Activated CD4-positive, alpha-beta T cell treated with anti-CD3 and anti-CD28 coated beads, Interleukin-2, amount 50 U/mL, for 4 hours (primary cell): ENCODE measurements around the gene ANKS1B.
"Not testable (repeated sequence)": the region's sequence is repeated elsewhere in the genome, so short reads cannot be mapped to it uniquely, and the experiment has no call there.

Experiments
- DNase-seq, 2 experiments: peaks; one replicate each; pipeline ENCODE4 v3.0.0-alpha.2; 2020

The ANKS1B gene

GRCh38 chr12:98786653-98787052, 1198.1 kb downstream of the ANKS1B start:
- DNase-seq = no peak

DNA sequence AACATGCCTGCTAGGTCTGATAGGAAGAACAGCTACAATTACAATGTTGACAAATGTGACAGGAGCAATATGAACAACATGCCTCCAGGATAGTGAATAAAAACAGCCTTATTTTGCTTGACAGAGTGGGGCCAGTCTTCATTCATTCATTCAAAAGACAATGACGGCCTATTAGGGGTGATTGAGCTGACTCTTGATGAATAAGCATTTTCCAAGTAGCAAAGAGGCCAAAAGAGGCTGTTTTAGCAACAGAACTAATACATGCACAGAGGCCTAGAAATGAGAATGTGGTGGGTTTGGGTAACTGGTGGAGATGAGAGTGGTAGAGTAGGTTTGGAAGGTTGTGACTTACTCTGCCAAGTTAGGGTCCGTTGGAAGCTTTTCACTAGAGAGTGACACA, 1201.3 kb downstream of the ANKS1B start:
- DNase-seq = no peak

- DNase-seq = no peak
These were observed 1204.5 kb downstream of the ANKS1B start for GRCh38 chr12:98780261-98780660.

GRCh38 chr12:98772818-98773217, 1211.9 kb downstream of the ANKS1B start:
- DNase-seq = no peak

DNA sequence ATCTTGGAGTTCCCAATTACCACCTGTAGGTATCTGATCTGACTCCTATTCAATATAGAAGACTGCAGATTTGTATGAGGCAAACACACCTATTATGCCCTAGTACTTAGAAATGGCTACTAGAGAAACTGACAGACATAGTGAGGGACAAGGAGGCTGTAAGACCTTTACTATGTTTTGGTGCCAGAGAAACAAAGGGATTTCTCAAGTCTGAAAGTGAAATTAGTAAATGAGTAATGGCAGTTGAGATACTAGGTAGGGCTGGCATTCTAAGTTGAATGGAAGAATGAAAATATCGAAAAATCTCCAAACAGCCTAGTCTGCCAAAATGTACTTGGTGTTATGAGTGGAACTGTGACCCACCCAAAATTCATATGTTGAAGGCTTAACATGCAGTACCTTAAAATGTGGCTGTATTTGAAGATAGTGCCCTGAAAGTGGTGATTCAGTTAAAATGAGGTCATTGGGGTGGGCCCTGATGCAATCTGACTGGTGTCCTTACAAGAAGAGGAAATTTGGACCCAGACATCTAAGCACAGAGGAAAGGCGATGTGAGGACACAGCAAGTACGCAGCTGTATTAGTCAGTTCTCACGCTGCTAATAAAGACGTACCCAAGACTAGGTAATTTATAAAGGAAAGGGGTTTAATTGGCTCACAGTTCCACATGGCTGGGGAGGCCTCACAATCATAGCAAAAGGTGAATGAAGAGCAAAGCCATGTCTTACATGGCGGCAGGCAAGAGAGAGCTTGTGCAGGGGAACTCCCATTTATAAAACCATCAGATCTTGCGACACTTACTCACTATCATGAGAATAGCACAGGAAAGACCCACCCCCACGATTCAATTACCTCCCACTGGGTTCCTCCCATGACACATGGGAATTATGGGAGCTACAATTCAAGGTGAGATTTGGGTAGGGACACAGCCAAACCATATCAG, 1212.7 kb downstream of the ANKS1B start:
- DNase-seq = no peak

GRCh38 chr12:98770230-98770629, 1214.5 kb downstream of the ANKS1B start:
- DNase-seq = no peak

DNA sequence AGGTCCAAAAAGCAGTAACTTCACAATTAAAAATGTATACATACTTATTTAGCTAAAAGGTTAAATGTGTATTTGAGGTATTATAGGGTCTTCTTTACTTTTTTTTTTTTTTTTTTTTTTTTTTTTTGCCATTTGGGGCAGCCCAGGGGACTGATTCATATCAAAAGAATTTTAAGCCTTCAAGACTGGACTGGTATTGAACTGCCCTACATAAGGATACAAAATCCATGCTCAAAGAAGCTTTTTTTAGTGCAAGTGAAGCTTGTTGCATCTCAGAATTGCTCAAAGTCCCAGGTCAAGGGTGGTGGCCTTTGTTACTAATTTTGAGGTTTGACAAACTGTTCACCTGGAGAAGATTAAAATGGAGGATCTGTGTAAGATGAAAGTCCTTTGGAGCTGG, 1215.7 kb downstream of the ANKS1B start:
- DNase-seq = no peak

DNA sequence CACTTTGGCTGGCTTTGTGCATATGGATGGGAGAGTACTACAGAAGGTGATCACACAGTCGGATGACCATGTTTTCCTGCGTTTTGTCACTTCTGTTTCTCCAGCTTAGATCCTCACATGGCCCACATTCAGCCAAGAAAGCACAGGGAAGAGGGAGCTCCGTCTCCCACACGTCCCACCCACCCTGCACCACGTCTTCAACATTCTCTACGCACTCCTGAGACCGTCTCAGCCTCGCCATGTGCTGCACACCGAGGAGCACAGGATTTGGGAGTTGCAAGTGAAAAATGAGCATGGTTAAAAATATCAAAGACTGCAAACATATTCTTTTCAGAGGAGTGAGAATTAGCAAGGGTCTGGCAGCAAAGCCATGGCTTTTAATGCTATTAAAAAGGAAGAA, 1217.5 kb downstream of the ANKS1B start:
- no peak for DNase-seq

- DNase-seq = no peak
These were observed 1221.1 kb downstream of the ANKS1B start for GRCh38 chr12:98763656-98764055.

- no peak for DNase-seq
These were observed 1226.4 kb downstream of the ANKS1B start for GRCh38 chr12:98758331-98758730.

DNA sequence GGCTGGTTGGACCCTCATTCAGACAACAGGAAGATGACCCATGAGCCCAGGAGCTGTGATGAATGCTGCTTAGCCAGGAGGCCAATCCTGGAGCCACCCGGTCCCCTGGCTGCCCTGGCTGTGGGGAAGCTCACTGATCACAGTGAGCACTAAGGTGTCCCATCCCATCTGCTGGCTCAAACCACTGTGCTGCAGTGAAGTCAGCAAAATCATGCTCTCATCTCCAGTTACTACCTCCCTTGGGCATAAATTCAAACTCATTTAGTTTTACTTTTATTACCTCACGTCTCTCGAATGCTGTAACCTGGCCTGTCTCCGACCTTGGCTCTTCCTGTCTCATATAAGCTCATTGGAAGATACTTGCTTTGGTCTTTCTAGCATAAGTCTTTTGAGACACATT, 1227.3 kb downstream of the ANKS1B start:
- no peak for DNase-seq

DNA sequence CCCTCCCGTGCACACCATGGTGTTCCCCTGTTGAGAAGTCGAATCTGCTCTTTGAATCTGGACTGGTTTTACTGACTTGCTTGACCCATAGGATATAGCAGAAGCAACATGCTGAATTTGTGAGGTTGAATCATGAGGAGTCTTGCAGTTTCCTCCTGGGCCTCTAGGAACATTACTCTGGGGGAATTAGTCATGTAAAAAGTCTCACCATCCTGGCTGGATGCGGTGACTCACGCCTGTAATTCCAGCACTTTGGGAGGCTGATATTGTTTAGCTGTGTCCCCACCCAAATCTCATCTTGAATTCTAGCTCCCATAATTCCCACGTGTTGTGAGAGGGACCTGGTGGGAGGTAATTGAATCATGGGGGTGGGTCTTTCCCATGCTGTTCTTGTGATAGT, 1228.9 kb downstream of the ANKS1B start:
- DNase-seq = not testable (repeated sequence)

DNA sequence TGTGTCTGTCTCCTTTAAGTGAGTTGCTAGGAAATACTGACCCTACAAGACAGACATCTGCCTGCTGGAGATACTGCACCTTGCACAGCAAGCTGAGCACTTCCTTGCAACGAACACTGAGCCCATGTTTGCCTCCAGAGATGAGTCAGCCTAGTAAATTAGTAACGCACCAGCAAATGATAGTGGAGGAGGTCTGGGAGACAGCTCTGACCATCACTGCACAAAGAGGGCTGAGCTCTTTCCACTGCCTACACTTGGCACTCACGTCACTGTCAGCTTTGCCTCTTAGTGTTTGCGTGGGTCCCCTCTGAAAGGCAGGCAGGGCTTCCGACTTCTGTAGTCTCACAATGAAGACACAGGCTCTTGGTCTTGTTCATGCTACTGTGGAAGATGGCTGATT, 1230.6 kb downstream of the ANKS1B start:
- no peak for DNase-seq

DNA sequence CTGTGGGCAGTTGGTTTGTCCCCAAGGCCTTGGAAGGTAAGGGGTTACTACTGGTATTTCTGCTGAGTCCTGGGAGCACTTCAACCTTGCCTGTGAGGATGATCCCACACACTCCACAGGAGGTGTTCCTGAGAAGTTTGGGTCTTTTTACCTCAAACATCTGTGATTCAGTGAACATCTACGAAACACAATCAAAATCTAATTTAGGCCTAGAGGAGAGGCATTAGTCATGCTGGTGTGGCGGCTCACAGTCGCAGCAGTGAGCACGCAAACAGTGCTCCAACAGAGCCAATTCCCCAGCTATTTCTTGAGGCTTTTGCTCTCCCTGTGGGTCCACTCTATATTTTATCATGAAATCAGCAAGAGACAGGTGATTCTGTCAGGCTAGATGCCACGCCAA, 1232.0 kb downstream of the ANKS1B start:
- DNase-seq = no peak

- no peak for DNase-seq
These were observed 1233.1 kb downstream of the ANKS1B start for GRCh38 chr12:98751580-98752115.

GRCh38 chr12:98750511-98750910, 1234.2 kb downstream of the ANKS1B start:
- DNase-seq = no peak

DNA sequence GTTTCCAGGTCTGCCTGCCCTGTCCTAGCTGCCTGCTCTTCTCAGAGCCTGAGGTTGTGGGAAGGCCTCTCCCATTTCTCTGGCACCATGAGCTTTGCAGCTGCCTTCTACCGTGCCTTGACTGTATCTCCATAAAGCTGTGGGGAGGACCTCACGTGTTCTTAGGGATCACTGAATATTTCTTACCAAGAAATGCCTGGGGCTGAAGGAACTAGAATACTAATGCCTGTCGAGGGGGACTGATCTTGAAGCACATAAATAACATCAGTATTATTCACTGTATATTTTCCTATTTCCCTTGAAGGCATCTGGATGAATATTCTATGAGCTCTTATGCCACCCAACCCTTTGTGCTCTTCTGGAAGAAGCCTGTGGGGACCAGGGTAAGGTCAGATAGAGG, 1236.3 kb downstream of the ANKS1B start:
- no peak for DNase-seq

- peak; percentile 4 to 14 for DNase-seq
These were observed 1239.0 kb downstream of the ANKS1B start for GRCh38 chr12:98745578-98746391.

DNA sequence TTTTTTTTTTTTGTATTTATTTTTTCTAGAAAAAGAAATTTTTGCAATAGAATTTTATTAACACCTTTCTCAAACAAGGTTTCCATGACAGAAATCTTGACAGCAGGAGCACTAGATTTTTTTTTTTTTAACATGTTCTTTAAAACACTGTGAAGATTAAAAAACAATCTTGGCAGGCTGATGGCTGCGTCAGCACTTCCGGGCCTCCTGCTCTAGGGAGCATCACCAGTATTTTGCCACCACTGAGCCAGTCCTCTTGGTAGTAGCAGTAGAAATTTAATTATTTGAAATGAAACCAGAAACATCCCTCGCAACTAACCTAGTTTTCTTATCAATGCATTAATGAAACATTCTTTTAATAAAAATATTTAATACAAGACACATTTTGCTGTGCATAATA, 1240.1 kb downstream of the ANKS1B start:
- DNase-seq = peak in 1 of 2 experiments; percentile 12

- DNase-seq = peak; percentile 9 to 19
These were observed 1241.3 kb downstream of the ANKS1B start for GRCh38 chr12:98743362-98743953.

GRCh38 chr12:98741556-98742265, 1243.0 kb downstream of the ANKS1B start:
- DNase-seq = no peak

DNA sequence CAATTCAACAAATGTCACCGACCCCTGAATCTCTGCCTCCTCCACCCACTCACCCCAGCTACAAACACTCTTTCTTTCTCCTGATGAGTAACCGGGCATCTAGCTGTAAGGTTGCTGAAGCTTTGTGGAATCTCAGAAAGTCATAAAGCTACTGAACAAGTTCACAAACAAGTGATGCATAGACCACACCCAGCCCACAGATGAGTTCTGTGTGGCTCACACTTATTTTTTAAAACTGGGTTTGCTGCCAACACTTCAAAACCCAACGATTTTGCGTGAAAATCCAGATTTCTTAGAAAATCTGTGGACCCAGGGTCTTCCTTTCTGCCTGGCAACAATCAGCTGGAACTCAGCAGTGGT, 1243.6 kb downstream of the ANKS1B start:
- no peak for DNase-seq

- no peak for DNase-seq
These were observed 1244.0 kb downstream of the ANKS1B start for GRCh38 chr12:98740751-98741150.
